ENCODE measurements around the gene CIBAR2. TPM values are rescaled to one million over a fixed set of nuclear protein-coding genes. Genes with fewer than 3 reads are reported as not detected.

The CIBAR2 gene
- total RNA-seq, 2 experiments from 2014 or later: 0.50 TPM; not detected in 1

DNA sequence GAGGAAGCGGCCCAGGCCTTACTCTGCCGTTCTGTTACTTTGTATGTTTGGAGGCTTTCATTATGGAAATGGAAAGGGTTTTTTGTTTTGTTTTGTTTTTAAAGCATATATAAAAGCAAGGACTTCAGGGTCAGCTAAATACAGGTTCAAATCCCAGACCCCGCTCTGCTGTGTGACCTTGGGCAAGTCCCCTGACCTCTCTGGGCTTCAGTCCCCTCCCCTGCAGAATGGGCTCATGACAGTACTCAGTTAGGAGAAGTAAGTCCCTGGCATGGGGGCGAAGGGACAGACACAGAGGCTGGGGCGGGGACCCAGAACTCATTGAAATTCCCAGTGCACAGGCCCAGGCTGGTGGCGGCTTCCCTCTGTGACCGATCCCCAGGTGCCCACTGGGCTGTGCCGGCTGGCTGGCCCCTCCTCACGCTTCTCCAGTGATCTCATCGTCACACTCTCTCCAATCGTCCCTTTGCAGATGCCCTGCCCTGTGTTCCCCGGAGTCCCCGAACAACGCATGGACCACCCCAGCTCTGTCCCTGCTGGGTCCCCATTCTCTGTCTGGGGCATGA, 979 bp upstream of the CIBAR2 start:
- Histone ChIP-seq H3K9me3 (ENCODE audit: low read length) (no peaks in the 10 kb centered on the region), H3K4me2 (ENCODE audit: low read length) (no peak overlapping the region)

GRCh38 chr16:85111184-85111583, 1.1 kb downstream of the CIBAR2 start:
- Histone ChIP-seq H3K79me2 (ENCODE audit: insufficient read depth, low read depth, low read length) (no peaks in the 10 kb centered on the region), H2AFZ (ENCODE audit: low read length) (no peak overlapping the region), H3K4me3 (ENCODE audit: low read depth, low read length, poor library complexity, severe bottlenecking) (no peak overlapping the region), H4K20me1 (ENCODE audit: insufficient read depth, low read length) (no peaks in the 10 kb centered on the region), H3K4me1 (ENCODE audit: insufficient read depth, low read length, poor library complexity, severe bottlenecking) (peaks cover 6% of the 10 kb centered on the region), H3K4me2 (ENCODE audit: low read length) (no peak overlapping the region), H3K27ac (ENCODE audit: low read depth, low read length, poor library complexity, severe bottlenecking) (no peak overlapping the region), H3K9me3 (ENCODE audit: low read length) (no peaks in the 10 kb centered on the region), H3K36me3 (ENCODE audit: insufficient read depth, low read length) (no peaks in the 10 kb centered on the region), H3K9me2 (ENCODE audit: insufficient read depth, low read length) (no peaks in the 10 kb centered on the region)
- intact Hi-C loops (cut with micrococcal nuclease; ENCODE audit: unreplicated experiment): no loop called here
- ChIA-PET POLR2A (no interaction called here), CTCF (ENCODE audit: unreplicated experiment) (no interaction called here)
- TF ChIP-seq, protein P1, sequence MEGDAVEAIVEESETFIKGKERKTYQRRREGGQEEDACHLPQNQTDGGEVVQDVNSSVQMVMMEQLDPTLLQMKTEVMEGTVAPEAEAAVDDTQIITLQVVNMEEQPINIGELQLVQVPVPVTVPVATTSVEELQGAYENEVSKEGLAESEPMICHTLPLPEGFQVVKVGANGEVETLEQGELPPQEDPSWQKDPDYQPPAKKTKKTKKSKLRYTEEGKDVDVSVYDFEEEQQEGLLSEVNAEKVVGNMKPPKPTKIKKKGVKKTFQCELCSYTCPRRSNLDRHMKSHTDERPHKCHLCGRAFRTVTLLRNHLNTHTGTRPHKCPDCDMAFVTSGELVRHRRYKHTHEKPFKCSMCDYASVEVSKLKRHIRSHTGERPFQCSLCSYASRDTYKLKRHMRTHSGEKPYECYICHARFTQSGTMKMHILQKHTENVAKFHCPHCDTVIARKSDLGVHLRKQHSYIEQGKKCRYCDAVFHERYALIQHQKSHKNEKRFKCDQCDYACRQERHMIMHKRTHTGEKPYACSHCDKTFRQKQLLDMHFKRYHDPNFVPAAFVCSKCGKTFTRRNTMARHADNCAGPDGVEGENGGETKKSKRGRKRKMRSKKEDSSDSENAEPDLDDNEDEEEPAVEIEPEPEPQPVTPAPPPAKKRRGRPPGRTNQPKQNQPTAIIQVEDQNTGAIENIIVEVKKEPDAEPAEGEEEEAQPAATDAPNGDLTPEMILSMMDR (conservative IDR thresholded peaks at IDR 0.05; ENCODE audit: low read length): no peak
- TF ChIP-seq EZH2phosphoT487 (IDR thresholded peaks at IDR 0.05; ENCODE audit: borderline replicate concordance, low read depth, low read length): no peak
- no TSS peak for BruUV-seq (replicated peaks)
- DNase-seq (ENCODE audit: low spot score): no peak

More for the DNA sequence above, 979 bp upstream of the CIBAR2 start:
- Histone ChIP-seq H4K20me1 (ENCODE audit: insufficient read depth, low read length) (no peaks in the 10 kb centered on the region), H2AFZ (ENCODE audit: low read length) (no peak overlapping the region), H3K36me3 (ENCODE audit: insufficient read depth, low read length) (no peaks in the 10 kb centered on the region), H3K4me1 (ENCODE audit: insufficient read depth, low read length, poor library complexity, severe bottlenecking) (peaks cover 6% of the 10 kb centered on the region), H3K79me2 (ENCODE audit: insufficient read depth, low read depth, low read length) (no peaks in the 10 kb centered on the region), H3K9me2 (ENCODE audit: insufficient read depth, low read length) (no peaks in the 10 kb centered on the region), H3K27ac (ENCODE audit: low read depth, low read length, poor library complexity, severe bottlenecking) (no peak overlapping the region), H3K4me3 (ENCODE audit: low read depth, low read length, poor library complexity, severe bottlenecking) (no peak overlapping the region)
- intact Hi-C loops (cut with micrococcal nuclease; ENCODE audit: unreplicated experiment): no loop called here
- no peak for TF ChIP-seq EZH2phosphoT487 (IDR thresholded peaks at IDR 0.05; ENCODE audit: borderline replicate concordance, low read depth, low read length)
- TF ChIP-seq, protein P1 (conservative IDR thresholded peaks at IDR 0.05; ENCODE audit: low read length): no peak
- no peak for DNase-seq (ENCODE audit: low spot score)
- BruUV-seq (replicated peaks): no TSS peak
- ChIA-PET POLR2A (no interaction called here), CTCF (ENCODE audit: unreplicated experiment) (no interaction called here)

GRCh38 chr16:85110105-85110504, 2.2 kb downstream of the CIBAR2 start:
- Histone ChIP-seq H4K20me1 (ENCODE audit: insufficient read depth, low read length) (no peaks in the 10 kb centered on the region), H3K9me3 (ENCODE audit: low read length) (no peaks in the 10 kb centered on the region), H2AFZ (ENCODE audit: low read length) (no peak overlapping the region), H3K9me2 (ENCODE audit: insufficient read depth, low read length) (no peaks in the 10 kb centered on the region), H3K4me1 (ENCODE audit: insufficient read depth, low read length, poor library complexity, severe bottlenecking) (peaks cover 13% of the 10 kb centered on the region), H3K27ac (ENCODE audit: low read depth, low read length, poor library complexity, severe bottlenecking) (no peak overlapping the region), H3K79me2 (ENCODE audit: insufficient read depth, low read depth, low read length) (no peaks in the 10 kb centered on the region), H3K36me3 (ENCODE audit: insufficient read depth, low read length) (no peaks in the 10 kb centered on the region), H3K4me2 (ENCODE audit: low read length) (no peak overlapping the region), H3K4me3 (ENCODE audit: low read depth, low read length, poor library complexity, severe bottlenecking) (no peak overlapping the region)
- POLR2A ChIA-PET: no interaction called here
- intact Hi-C loops (cut with micrococcal nuclease; ENCODE audit: unreplicated experiment): no loop called here
- no TSS peak for BruUV-seq (replicated peaks)
- DNase-seq (ENCODE audit: low spot score): no peak
- TF ChIP-seq, protein P1 (conservative IDR thresholded peaks at IDR 0.05; ENCODE audit: low read length): no peak
- TF ChIP-seq EZH2phosphoT487 (IDR thresholded peaks at IDR 0.05; ENCODE audit: borderline replicate concordance, low read depth, low read length): no peak
- CTCF ChIA-PET (ENCODE audit: unreplicated experiment): no interaction called here

All from OCI-LY7 (cell line).